H9 (cell line): ENCODE data around the gene PLXNA2. TPM values are rescaled to one million over a fixed set of nuclear protein-coding genes. Genes with fewer than 3 reads are reported as not detected.

Source experiments
- DNase-seq: peaks from one replicate; pipeline ENCODE4 v3.0.0-alpha.2; 2017
- H2AFZ ChIP-seq: one replicate; pipeline ENCODE4 v1.6.1; 2013; ENCODE audit warnings: mild to moderate bottlenecking, low read length, control low read depth, moderate library complexity
- H2AK5ac ChIP-seq: 2 replicates; pipeline ENCODE4 v1.6.1; 2013; ENCODE audit warnings: low read length, control low read depth, mixed read lengths; ENCODE audit not compliant: insufficient read length
- H2BK120ac ChIP-seq: one replicate; pipeline ENCODE4 v1.6.1; 2013; ENCODE audit warnings: low read depth, mild to moderate bottlenecking, low read length, control low read depth, inconsistent platforms; ENCODE audit not compliant: poor library complexity, severe bottlenecking
- H2BK12ac ChIP-seq: 2 replicates; pipeline ENCODE4 v1.6.1; 2013; ENCODE audit warnings: low read length, control low read depth, mixed read lengths, low read depth; ENCODE audit not compliant: insufficient read length
- H2BK15ac ChIP-seq: 2 replicates; pipeline ENCODE4 v1.6.1; 2013; ENCODE audit warnings: low read depth, low read length, control low read depth
- H2BK20ac ChIP-seq: one replicate; pipeline ENCODE4 v1.6.1; 2013; ENCODE audit warnings: low read depth, mild to moderate bottlenecking, low read length, control low read depth, inconsistent platforms; ENCODE audit not compliant: poor library complexity, severe bottlenecking
- H2BK5ac ChIP-seq: 2 replicates; pipeline ENCODE4 v1.6.1; 2013; ENCODE audit warnings: low read length, control low read depth, mixed read lengths; ENCODE audit not compliant: insufficient read length
- H3K14ac ChIP-seq: 2 replicates; pipeline ENCODE4 v1.6.1; 2013; ENCODE audit warnings: low read length, control low read depth; ENCODE audit not compliant: insufficient read depth
- H3K18ac ChIP-seq: 2 replicates; pipeline ENCODE4 v1.6.1; 2013; ENCODE audit warnings: low read depth, mild to moderate bottlenecking, mixed read lengths, low read length, control low read depth; ENCODE audit not compliant: insufficient read length
- H3K23ac ChIP-seq: 2 replicates; pipeline ENCODE4 v1.6.1; 2013; ENCODE audit warnings: low read length, control low read depth, mixed read lengths, low read depth; ENCODE audit not compliant: insufficient read length
- H3K23me2 ChIP-seq: 2 replicates; pipeline ENCODE4 v1.6.1; 2013; ENCODE audit warnings: low read depth, mild to moderate bottlenecking, mixed read lengths, low read length, control low read depth; ENCODE audit not compliant: insufficient read length, poor library complexity, severe bottlenecking
- H3K27ac ChIP-seq: 2 replicates; pipeline ENCODE4 v1.5.1; 2013; ENCODE audit warnings: low read length, control low read depth, mixed read lengths, low read depth; ENCODE audit not compliant: insufficient read length
- H3K27me3 ChIP-seq: 2 replicates; pipeline ENCODE4 v1.6.1; 2013; ENCODE audit warnings: low read length, control low read depth, inconsistent platforms; ENCODE audit not compliant: insufficient read depth
- H3K4ac ChIP-seq: 2 replicates; pipeline ENCODE4 v1.6.1; 2013; ENCODE audit warnings: low read depth, mild to moderate bottlenecking, control low read depth, inconsistent platforms, low read length, moderate library complexity
- H3K4me1 ChIP-seq: 2 replicates; pipeline ENCODE4 v1.6.1; 2013; ENCODE audit warnings: low read length, control low read depth, inconsistent platforms; ENCODE audit not compliant: insufficient read depth
- H3K4me2 ChIP-seq: 2 replicates; pipeline ENCODE4 v1.6.1; 2013; ENCODE audit warnings: low read length, control low read depth, mixed read lengths; ENCODE audit not compliant: insufficient read length, insufficient read depth
- H3K56ac ChIP-seq: 2 replicates; pipeline ENCODE4 v1.6.1; 2013; ENCODE audit warnings: low read depth, mild to moderate bottlenecking, mixed read lengths, low read length, control low read depth; ENCODE audit not compliant: insufficient read length
- H3K79me1 ChIP-seq: 2 replicates; pipeline ENCODE4 v1.6.1; 2013; ENCODE audit warnings: low read depth, mild to moderate bottlenecking, moderate library complexity, low read length, control low read depth, inconsistent platforms; ENCODE audit not compliant: insufficient read depth, poor library complexity, severe bottlenecking
- H3K79me2 ChIP-seq: 2 replicates; pipeline ENCODE4 v1.6.1; 2013; ENCODE audit warnings: low read length, control low read depth, inconsistent platforms; ENCODE audit not compliant: insufficient read depth
- H3K9ac ChIP-seq: 2 replicates; pipeline ENCODE4 v1.6.1; 2013; ENCODE audit warnings: low read length, control low read depth, mixed read lengths; ENCODE audit not compliant: insufficient read length; ENCODE audit errors: extremely low read depth
- H3K9me3 ChIP-seq: one replicate; pipeline ENCODE4 v1.6.1; 2013; ENCODE audit warnings: low read depth, low read length, inconsistent platforms; ENCODE audit not compliant: control insufficient read depth
- H3T11ph ChIP-seq: one replicate; pipeline ENCODE4 v1.6.1; 2013; ENCODE audit warnings: mild to moderate bottlenecking, low read length, control low read depth, inconsistent platforms
- H4K20me1 ChIP-seq: one replicate; pipeline ENCODE4 v1.6.1; 2013; ENCODE audit not compliant: control insufficient read depth, insufficient read length, insufficient read depth
- H4K5ac ChIP-seq: 2 replicates; pipeline ENCODE4 v1.6.1; 2013; ENCODE audit warnings: low read depth, mild to moderate bottlenecking, mixed read lengths, low read length, control low read depth; ENCODE audit not compliant: insufficient read length
- H4K8ac ChIP-seq: replicated peaks from 2 replicates; pipeline ENCODE4 v1.6.1; 2013; ENCODE audit warnings: low read length, control low read depth, mixed read lengths, low read depth; ENCODE audit not compliant: insufficient read length
- H4K91ac ChIP-seq: 2 replicates; pipeline ENCODE4 v1.6.1; 2013; ENCODE audit warnings: low read depth, mild to moderate bottlenecking, moderate library complexity, mixed read lengths, low read length, control low read depth; ENCODE audit not compliant: insufficient read length
- H3K27ac Mint-ChIP-seq, 3 experiments: 2 replicates in 2 of 3; 3 replicates in 1 of 3; pipeline ENCODE4 v1.8.0; 2020 to 2021; ENCODE audit warnings: mixed read lengths in 3 of 3, mild to moderate bottlenecking in 1 of 3, moderate library complexity in 1 of 3
- H3K27me3 Mint-ChIP-seq: 2 replicates; pipeline ENCODE4 v1.8.0; 2021; ENCODE audit warnings: low read depth, mild to moderate bottlenecking, moderate library complexity, mixed read lengths
- H3K36me3 Mint-ChIP-seq, 3 experiments: 2 replicates in 2 of 3; 3 replicates in 1 of 3; pipeline ENCODE4 v1.8.0; 2020 to 2021; ENCODE audit warnings: low read depth in 3 of 3, mixed read lengths in 3 of 3; ENCODE audit not compliant: insufficient read depth in 1 of 3
- H3K4me1 Mint-ChIP-seq, 2 experiments: 2 replicates each; pipeline ENCODE4 v1.8.0; 2020; ENCODE audit warnings: mixed read lengths in 2 of 2
- H3K4me3 Mint-ChIP-seq, 2 experiments: 2 replicates in 1 of 2; 3 replicates in 1 of 2; pipeline ENCODE4 v1.8.0; 2020 to 2021; ENCODE audit warnings: mild to moderate bottlenecking in 2 of 2, mixed read lengths in 2 of 2, moderate library complexity in 1 of 2
- H3K9me3 Mint-ChIP-seq, 2 experiments: 2 replicates in 1 of 2; 3 replicates in 1 of 2; pipeline ENCODE4 v1.8.0; 2020; ENCODE audit warnings: mild to moderate bottlenecking in 2 of 2, mixed read lengths in 2 of 2, moderate library complexity in 1 of 2
- CTCF ChIP-seq: fragments of 200-600 bp; sonication (generic); conservative IDR thresholded peaks from 3 replicates; pipeline ENCODE4 v1.8.0; 2021; ENCODE audit warnings: antibody characterized with exemption, mild to moderate bottlenecking
- WGBS: extraction: QIAGEN DNeasy Blood & Tissue Kit; methylation state at CpG from one replicate; pipeline ENCODE4 v1.1.7; 2013; ENCODE audit warnings: missing lambda C conversion rate, low lambda C conversion rate, mixed read lengths; ENCODE audit not compliant: insufficient read length; ENCODE audit errors: extremely low coverage; 5-methylcytosine and 5-hydroxymethylcytosine counted together
- total RNA-seq: library from RNA; stranded (reverse); gene quantifications from 2 replicates; pipeline ENCODE4 v1.2.1, GENCODE V29; 2021

The PLXNA2 gene
- total RNA-seq, 1 experiment from 2014 or later = 0.57 TPM

- no peak overlapping the region for H2BK12ac ChIP-seq
- H4K20me1 ChIP-seq = no peaks in the 10 kb centered on the region
- no peak overlapping the region for H3K4me2 ChIP-seq
- H3K79me1 ChIP-seq = no peaks in the 10 kb centered on the region
- peaks cover 5% of the 10 kb centered on the region; the same call in 1 of the 2 replicates for H3K27me3 Mint-ChIP-seq
- H3K14ac ChIP-seq = no peak overlapping the region; the same call in 1 of the 2 replicates
- H3K4me3 Mint-ChIP-seq = no peak overlapping the region
- H2BK20ac ChIP-seq = no peak overlapping the region
- no peak overlapping the region for H4K5ac ChIP-seq
- H3K9me3 Mint-ChIP-seq = no peaks in the 10 kb centered on the region
- H3K27ac ChIP-seq = no peak overlapping the region
- H3K56ac ChIP-seq = no peak overlapping the region
- H3K4me1 Mint-ChIP-seq = peaks cover 0 to 5% of the 10 kb centered on the region in 2 experiments; a peak in 2 of 4 replicates
- H3K27ac Mint-ChIP-seq = no peak overlapping the region
- no peaks in the 10 kb centered on the region for H3K4me1 ChIP-seq
- no peak overlapping the region for H2AK5ac ChIP-seq
- no peaks in the 10 kb centered on the region for H3K79me2 ChIP-seq
- H3T11ph ChIP-seq = no peak overlapping the region
- H3K27me3 ChIP-seq = no peaks in the 10 kb centered on the region
- no peaks in the 10 kb centered on the region for H3K36me3 Mint-ChIP-seq
- H3K9ac ChIP-seq = no peak overlapping the region
- no peak overlapping the region for H4K91ac ChIP-seq
- H3K9me3 ChIP-seq = no peaks in the 10 kb centered on the region
- H3K18ac ChIP-seq = no peak overlapping the region
- WGBS = no CpG with 5 or more reads among the region's 5 CpGs
- H3K23me2 ChIP-seq = no peaks in the 10 kb centered on the region
- H2AFZ ChIP-seq = no peak overlapping the region
- no peak overlapping the region for H2BK15ac ChIP-seq
- no peak overlapping the region for H3K4ac ChIP-seq
- TF ChIP-seq CTCF = no peak
- no peak for DNase-seq
- H2BK5ac ChIP-seq = no peak overlapping the region
- H4K8ac ChIP-seq = no peak overlapping the region
- no peak overlapping the region for H3K23ac ChIP-seq
- no peak overlapping the region for H2BK120ac ChIP-seq
Observed at GRCh38 chr1:208219098-208219658, 25.0 kb downstream of the PLXNA2 start.
